HepG2 (cell line): ENCODE data around the gene SAMD8. TPM values are rescaled to one million over a fixed set of nuclear protein-coding genes. Genes with fewer than 3 reads are reported as not detected.
A peak's percentile ranks its signal among the peaks of the same experiment; 100 is the strongest.

Experiments used
- ATAC-seq: fragments of 200-7000 bp; cut with Tn5 transposase; 3 replicates; pipeline ENCODE4 v1.9.1; 2020; ENCODE audit warnings: mild to moderate bottlenecking, moderate library complexity
- BruUV-seq: library from RNA; stranded (reverse); fragments of 400-500 nt; replicated peaks from 2 replicates; lab custom pipeline; 2021; lab: Mats Ljungman, UMichigan
- CTCF ChIA-PET: fragments of 300-600 bp; formaldehyde crosslinking; extraction: SDS; loops from one replicate; lab custom pipeline; 2021; ENCODE audit warnings: low total read pairs, inconsistent platforms, low intra/inter-chr PET ratio; lab: Yijun Ruan, JAX
- POLR2A ChIA-PET: fragments of 350-600 bp; sonication (Branson Sonifier 250); formaldehyde crosslinking; loops from one replicate; lab custom pipeline; 2020; ENCODE audit warnings: antibody characterized with exemption, inconsistent platforms; lab: Yijun Ruan, JAX
- DNase-seq: peaks from one replicate; pipeline ENCODE4 v3.0.0-alpha.2; 2015; ENCODE audit warnings: low spot score
- FAIRE-seq: peaks from 3 replicates; lab custom pipeline; 2011; peaks lifted over from hg19 to GRCh38; lab: Jason Lieb, UNC
- H2AFZ ChIP-seq: one replicate; pipeline ENCODE4 v1.6.1; 2011; ENCODE audit warnings: low read length, inconsistent platforms
- H3K27ac ChIP-seq: fragments of 300-600 bp; 3 replicates; pipeline ENCODE4 v1.8.0; 2011; ENCODE audit warnings: mixed run types, mild to moderate bottlenecking, mixed read lengths, low read length, inconsistent platforms; ENCODE audit not compliant: insufficient read depth; ENCODE audit errors: extremely low read length
- H3K27me3 ChIP-seq, 2 experiments: fragments of 200-600 bp in 1 of 2; 2 replicates in 1 of 2; 3 replicates in 1 of 2; pipeline versions ENCODE4 v1.6.0 to v1.8.0; 2011; ENCODE audit warnings: low read length in 2 of 2, mild to moderate bottlenecking in 2 of 2, moderate library complexity in 2 of 2, inconsistent platforms in 1 of 2; ENCODE audit not compliant: insufficient read depth in 2 of 2, control insufficient read depth in 1 of 2
- H3K36me3 ChIP-seq, 2 experiments: fragments of 200-600 bp in 1 of 2; replicated peaks in 1 of 2; 2 replicates in 1 of 2; 3 replicates in 1 of 2; pipeline versions ENCODE4 v1.5.1 to v1.8.0; 2011; ENCODE audit warnings: low read length in 2 of 2, inconsistent platforms in 1 of 2; ENCODE audit not compliant: insufficient read depth in 2 of 2, control insufficient read depth in 1 of 2
- H3K4me1 ChIP-seq: 2 replicates; pipeline ENCODE4 v1.5.1; 2012; ENCODE audit warnings: low read length, inconsistent platforms; ENCODE audit not compliant: insufficient read depth
- H3K4me2 ChIP-seq: 2 replicates; pipeline ENCODE4 v1.6.0; 2011; ENCODE audit warnings: low read depth, low read length, inconsistent platforms
- H3K4me3 ChIP-seq, 3 experiments: fragments of 200-600 bp in 1 of 3; sonication (generic), shearing (Covaris generic) in 1 of 3; replicated peaks in 1 of 3; 2 replicates each; pipeline ENCODE4 v1.5.1; 2011 to 2016; ENCODE audit warnings: low read length in 3 of 3, inconsistent platforms in 2 of 3, low read depth in 2 of 3, mild to moderate bottlenecking in 2 of 3, control low read depth in 1 of 3, mixed read lengths in 1 of 3; ENCODE audit not compliant: insufficient read depth in 1 of 3
- H3K79me2 ChIP-seq: one replicate; pipeline ENCODE4 v1.6.1; 2011; ENCODE audit warnings: low read length, inconsistent platforms; ENCODE audit not compliant: insufficient read depth
- H3K9ac ChIP-seq: 2 replicates; pipeline ENCODE4 v1.6.0; 2011; ENCODE audit warnings: mild to moderate bottlenecking, low read depth, low read length, inconsistent platforms; ENCODE audit not compliant: insufficient read depth
- H3K9me3 ChIP-seq: 2 replicates; pipeline ENCODE4 v1.5.1; 2012; ENCODE audit warnings: mild to moderate bottlenecking, low read length
- H4K20me1 ChIP-seq: 2 replicates; pipeline ENCODE4 v1.6.0; 2011; ENCODE audit warnings: inconsistent platforms, mild to moderate bottlenecking, low read length, moderate library complexity; ENCODE audit not compliant: insufficient read depth
- AKNA ChIP-seq: sonication (generic); formaldehyde crosslinking; IDR thresholded peaks from 2 replicates; pipeline ENCODE4 v1.4.0; 2020; ENCODE audit warnings: missing genetic modification reagents, borderline replicate concordance
- FOXO4 ChIP-seq: sonication (generic); formaldehyde crosslinking; conservative IDR thresholded peaks from 2 replicates; pipeline ENCODE4 v1.8.1; 2023; ENCODE audit warnings: missing genetic modification reagents
- ZNF407 ChIP-seq: sonication (generic); formaldehyde crosslinking; IDR thresholded peaks from one replicate; pipeline ENCODE4 v1.5.1; 2020; ENCODE audit warnings: mild to moderate bottlenecking, missing genetic modification reagents; ENCODE audit errors: not compliant biosample characterization
- ZNF770 ChIP-seq: sonication (generic); formaldehyde crosslinking; IDR thresholded peaks from 2 replicates; pipeline ENCODE4 v1.5.0; 2020; ENCODE audit warnings: mild to moderate bottlenecking, missing genetic modification reagents
- WGBS: methylation state at CpG from one replicate; pipeline ENCODE4 v1.1.6; 2017; ENCODE audit warnings: low lambda C conversion rate; 5-methylcytosine and 5-hydroxymethylcytosine counted together
- in situ Hi-C: cut with HindIII; loops from 2 replicates; pipeline ENCODE4 v1.10.0; 2017; ENCODE audit warnings: low pct_unique_long_range_greater_than_20kb; ENCODE audit not compliant: extremely low pct_ligation_motif_present
- intact Hi-C: fragments of 100-400 bp; cut with micrococcal nuclease; formaldehyde crosslinking; loops from one replicate; pipeline ENCODE4 v1.10.0; 2022; ENCODE audit not compliant: unreplicated experiment
- polyA plus RNA-seq, 8 experiments: library from polyadenylated mRNA; depleted of rRNA in 3 of 8; stranded (reverse) in 7 of 8; unstranded in 1 of 8; fragments of >200 nt; fragmentation: Illumina TruSeq in 4 of 8; extraction: Trizol in 4 of 8; gene quantifications; 2 replicates each; pipeline versions ENCODE4 v1.2.1 to v1.2.3, GENCODE V29; 2011 to 2016; ENCODE audit warnings: low read depth in 4 of 8, missing spikeins in 1 of 8, mixed read lengths in 1 of 8; ENCODE audit not compliant: insufficient read depth in 1 of 8
- total RNA-seq, 5 experiments: library from RNA; depleted of rRNA; stranded (reverse); fragments of >200 nt; fragmentation: Illumina TruSeq; extraction: Trizol; gene quantifications; 2 replicates each; pipeline ENCODE4 v1.2.3, GENCODE V29; 2016; ENCODE audit warnings: low read depth in 1 of 5

Gene SAMD8
- total and polyA plus RNA-seq, 2 of the 13 experiments (the other 11 are each of a cell fraction or from before 2014, with no cell fraction given), result 10.4 to 13.2 TPM

- peaks cover 34% of the 10 kb centered on the region for H3K79me2 ChIP-seq
- no peak for ATAC-seq
- no peak for DNase-seq
- no peak overlapping the region for H2AFZ ChIP-seq
- peak overlapping the region; percentile 91 for H3K27ac ChIP-seq
- H3K4me1 ChIP-seq, result peaks cover 59% of the 10 kb centered on the region
- intact Hi-C loops, result no loop called here
- in situ Hi-C loops, result no loop called here
- H3K36me3 ChIP-seq, result peaks cover 0 to 18% of the 10 kb centered on the region in 2 experiments; a peak in 4 of 5 replicates
- H3K9ac ChIP-seq, result peak overlapping the region; percentile 96
- WGBS, result 91% methylated on average over 16 of the region's 16 CpGs
- H3K4me2 ChIP-seq, result peak overlapping the region; percentile 88
- CTCF ChIA-PET, result no interaction called here
- no TSS peak for BruUV-seq
- H3K9me3 ChIP-seq, result no peaks in the 10 kb centered on the region
- no peak for FAIRE-seq
- peak overlapping the region; percentile 80 to 91 (median 90); a peak in 5 of 6 replicates for H3K4me3 ChIP-seq
- H4K20me1 ChIP-seq, result peaks cover 8% of the 10 kb centered on the region
- POLR2A ChIA-PET, result interaction anchor here (0.6 to 4.8 kb wide), 11 partner anchors 11 to 931 kb away, joined by 3 to 55 read pairs (median 10); partner anchors contain the start of gene SAMD8
- H3K27me3 ChIP-seq, result no peaks in the 10 kb centered on the region; a peak in 1 of 5 replicates
- TF ChIP-seq FOXO4 (CRISPR knock-in tag) (no peak), ZNF407 (peak; percentile 1), ZNF770 (CRISPR knock-in tag) (peak; percentile 76), AKNA (CRISPR knock-in tag) (no peak)
Observed at GRCh38 chr10:75209086-75209920, 97.8 kb downstream of the SAMD8 start.
